IPS-20b (cell line): ENCODE measurements around the gene HES5.

Experiments
- H3K27ac ChIP-seq: one replicate; pipeline ENCODE4 v1.5.1; 2013; ENCODE audit warnings: low read length
- H3K27me3 ChIP-seq: 2 replicates; pipeline ENCODE4 v1.6.1; 2013; ENCODE audit warnings: mild to moderate bottlenecking, low read length, inconsistent platforms; ENCODE audit not compliant: insufficient read depth
- H3K36me3 ChIP-seq: 2 replicates; pipeline ENCODE4 v1.6.1; 2013; ENCODE audit warnings: low read depth, mild to moderate bottlenecking, inconsistent platforms, low read length, moderate library complexity; ENCODE audit not compliant: insufficient read depth
- H3K4me1 ChIP-seq: 2 replicates; pipeline ENCODE4 v1.6.1; 2013; ENCODE audit warnings: mild to moderate bottlenecking, control low read depth, inconsistent platforms, low read length, moderate library complexity; ENCODE audit not compliant: insufficient read depth
- H3K4me3 ChIP-seq: 2 replicates; pipeline ENCODE4 v1.5.1; 2013; ENCODE audit warnings: mild to moderate bottlenecking, low read length, inconsistent platforms
- H3K9ac ChIP-seq: 2 replicates; pipeline ENCODE4 v1.6.1; 2013; ENCODE audit warnings: low read depth, mild to moderate bottlenecking, inconsistent platforms, low read length, moderate library complexity
- H3K9me3 ChIP-seq: 2 replicates; pipeline ENCODE4 v1.6.1; 2013; ENCODE audit warnings: mild to moderate bottlenecking, low read depth, low read length, inconsistent platforms; ENCODE audit not compliant: insufficient read depth

HES5 gene

DNA sequence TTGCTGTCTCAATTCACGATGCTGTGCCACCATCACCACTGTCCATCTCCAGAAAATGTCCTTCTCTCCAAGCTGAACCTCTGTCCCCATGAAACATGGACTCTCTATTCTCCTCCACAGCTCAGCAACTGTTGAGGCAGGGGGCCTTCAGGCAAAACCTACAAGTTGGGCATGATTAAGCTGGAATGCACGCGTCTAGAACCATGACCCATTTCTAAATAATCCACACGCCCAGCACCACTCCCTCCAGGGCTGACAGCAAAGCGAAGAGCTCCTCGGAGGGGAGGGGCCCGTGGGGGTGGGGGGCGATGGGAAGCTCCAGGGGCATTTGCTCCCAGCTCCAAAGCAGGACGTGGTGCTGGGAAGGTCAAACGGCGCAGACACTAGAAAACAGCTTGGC is 3.3 kb upstream of the HES5 start:
- no peak overlapping the region for H3K4me3 ChIP-seq
- H3K9ac ChIP-seq: no peak overlapping the region
- no peak overlapping the region for H3K27ac ChIP-seq
- peaks cover 97% of the 10 kb centered on the region for H3K27me3 ChIP-seq
- no peaks in the 10 kb centered on the region for H3K9me3 ChIP-seq
- H3K36me3 ChIP-seq: no peaks in the 10 kb centered on the region
- H3K4me1 ChIP-seq: peaks cover 3% of the 10 kb centered on the region; the same call in 1 of the 2 replicates

DNA sequence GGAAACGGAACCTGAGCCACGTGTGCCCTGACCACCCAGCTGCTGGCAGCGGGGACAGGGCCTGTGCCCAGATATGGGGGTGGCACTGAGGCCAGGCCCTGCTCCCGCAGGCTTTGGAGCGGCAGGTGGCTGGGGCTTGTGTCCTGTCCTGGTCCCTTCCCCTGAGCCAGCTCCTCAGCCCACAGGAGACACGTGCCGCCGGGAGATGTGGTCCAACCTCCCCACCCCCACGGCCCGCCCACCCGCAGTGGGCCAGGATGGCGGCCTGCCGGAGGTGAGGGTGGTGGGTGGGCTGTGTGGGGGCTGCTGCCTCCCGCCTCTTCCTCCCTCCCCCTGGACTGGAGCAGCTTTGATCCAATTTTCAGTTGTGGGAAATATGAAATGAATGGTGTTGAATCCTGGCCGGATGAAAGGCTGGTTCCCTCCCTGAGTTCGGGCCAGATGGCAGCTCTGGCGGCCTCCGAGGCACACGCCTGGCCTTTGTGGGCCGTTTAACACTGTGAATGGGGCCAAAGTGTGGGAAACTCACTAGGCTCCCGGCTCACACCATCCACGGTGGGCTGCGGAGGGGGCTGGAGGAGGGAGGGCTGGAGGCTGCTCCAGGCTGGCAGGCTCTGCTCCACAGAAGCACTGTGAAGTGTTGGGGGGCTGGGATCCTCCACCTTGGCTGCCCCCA is 2.6 kb upstream of the HES5 start:
- Histone ChIP-seq H3K27me3 (peaks cover 97% of the 10 kb centered on the region), H3K36me3 (no peaks in the 10 kb centered on the region), H3K4me3 (no peak overlapping the region), H3K27ac (no peak overlapping the region), H3K4me1 (peaks cover 3% of the 10 kb centered on the region; the same call in 1 of the 2 replicates), H3K9me3 (no peaks in the 10 kb centered on the region), H3K9ac (no peak overlapping the region)

DNA sequence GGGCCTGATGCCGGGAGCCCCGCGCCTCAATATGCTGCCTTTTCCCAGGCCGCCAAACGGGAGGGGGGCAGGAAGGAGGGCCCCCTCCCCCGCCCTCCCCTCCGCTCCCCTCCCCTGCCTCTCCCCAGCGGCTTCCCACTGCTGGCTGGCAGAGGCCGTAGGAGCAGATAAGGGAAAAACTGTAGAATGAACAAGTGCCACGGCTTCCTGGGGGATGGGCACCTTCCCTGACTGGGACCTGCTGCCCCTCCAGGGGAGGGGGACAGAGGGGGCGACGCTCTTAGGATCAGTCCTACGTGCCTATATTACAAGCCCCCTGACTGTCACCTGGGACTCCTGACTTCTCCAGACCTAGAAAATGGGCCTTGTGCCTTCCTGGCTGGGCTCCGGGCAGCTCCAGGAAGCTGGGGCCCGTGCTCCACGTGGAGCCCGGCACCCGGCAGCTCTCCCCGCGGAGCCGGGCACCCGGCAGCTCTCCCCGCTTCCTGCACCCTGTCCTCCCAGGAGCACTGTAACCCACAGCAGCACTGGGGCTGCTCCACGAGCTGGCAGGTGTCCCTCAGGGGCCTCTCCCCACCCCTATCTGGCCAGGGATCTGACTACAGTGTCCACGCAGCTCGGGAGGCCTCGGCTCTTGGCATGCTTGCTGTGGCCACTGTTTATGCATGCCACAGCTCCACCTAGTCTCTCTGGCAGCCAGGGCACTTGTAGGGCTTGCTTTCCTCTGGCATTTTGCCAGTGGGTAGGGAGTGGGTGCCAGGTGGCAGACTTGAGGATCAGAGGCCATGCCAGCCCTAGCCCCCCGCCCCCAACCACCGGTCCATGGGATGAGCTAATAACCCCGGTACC is 674 bp upstream of the HES5 start:
- Histone ChIP-seq H3K4me3 (no peak overlapping the region), H3K4me1 (peaks cover 8% of the 10 kb centered on the region; the same call in 1 of the 2 replicates), H3K9ac (no peak overlapping the region), H3K27me3 (peaks cover 88% of the 10 kb centered on the region), H3K9me3 (no peaks in the 10 kb centered on the region), H3K36me3 (no peaks in the 10 kb centered on the region), H3K27ac (no peak overlapping the region)

DNA sequence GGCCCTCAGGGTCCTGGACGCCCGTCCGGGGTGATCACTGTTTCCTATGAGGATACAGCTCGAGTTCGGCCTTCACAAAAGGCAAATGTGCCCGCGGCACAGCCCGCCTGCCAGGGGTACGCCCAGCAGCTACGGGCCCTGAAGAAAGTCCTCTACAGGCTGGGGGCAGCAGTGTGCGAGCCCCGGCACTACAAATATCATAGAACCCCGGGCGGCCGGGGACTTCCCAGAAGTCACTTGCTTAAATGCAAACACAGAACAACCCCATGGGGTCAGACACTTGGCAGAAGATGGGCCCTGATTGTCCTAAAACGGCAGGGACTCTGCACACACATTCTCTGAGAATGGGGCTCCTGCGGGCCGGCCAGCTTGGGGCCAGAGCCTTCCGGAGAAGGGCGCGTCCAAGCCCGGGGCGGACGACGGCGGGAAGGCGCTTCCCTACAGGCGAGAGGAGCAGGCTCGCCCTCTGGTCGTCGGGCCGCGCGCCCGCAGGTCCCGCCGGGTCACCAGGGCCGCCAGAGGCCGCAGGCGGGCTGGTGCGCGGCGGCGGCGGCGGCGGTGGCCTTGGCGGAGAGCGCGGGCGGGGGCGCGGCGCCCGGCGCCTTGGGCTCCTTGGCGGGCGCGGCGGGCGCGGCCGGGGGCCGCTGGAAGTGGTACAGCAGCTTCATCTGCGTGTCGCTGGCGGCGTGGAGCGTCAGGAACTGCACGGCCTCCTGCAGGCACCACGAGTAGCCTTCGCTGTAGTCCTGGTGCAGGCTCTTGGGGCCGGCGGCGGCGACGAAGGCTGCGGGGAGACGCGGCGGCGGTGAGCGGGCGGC is 888 bp downstream of the HES5 start:
- Histone ChIP-seq H3K4me3 (peak overlapping the region; percentile 39; the same call in 1 of the 2 replicates), H3K27me3 (peaks cover 73% of the 10 kb centered on the region), H3K27ac (no peak overlapping the region), H3K36me3 (no peaks in the 10 kb centered on the region), H3K9me3 (no peaks in the 10 kb centered on the region), H3K4me1 (peaks cover 8% of the 10 kb centered on the region; the same call in 1 of the 2 replicates), H3K9ac (no peak overlapping the region)

DNA sequence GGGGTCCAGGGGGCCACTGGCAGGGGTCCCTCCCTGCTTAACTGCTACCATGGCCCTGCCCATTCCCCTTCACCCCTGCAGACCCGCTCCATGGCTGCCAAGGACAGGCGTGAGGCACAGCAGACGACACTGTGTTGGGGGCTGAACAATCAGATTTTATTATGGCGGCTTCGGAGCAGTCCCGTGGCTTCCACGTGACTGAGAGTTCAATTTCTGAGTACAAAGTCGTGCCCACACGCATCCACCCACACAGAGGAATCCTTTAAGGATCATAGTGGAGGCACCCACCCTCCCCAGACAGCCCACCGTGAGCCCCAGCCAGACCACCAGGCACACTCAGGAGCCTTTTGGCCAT is 1.5 kb downstream of the HES5 start:
- Histone ChIP-seq H3K27me3 (peaks cover 67% of the 10 kb centered on the region), H3K36me3 (no peaks in the 10 kb centered on the region), H3K9ac (no peak overlapping the region), H3K27ac (no peak overlapping the region), H3K9me3 (no peaks in the 10 kb centered on the region), H3K4me1 (peaks cover 11% of the 10 kb centered on the region; the same call in 1 of the 2 replicates), H3K4me3 (peak overlapping the region; percentile 39; the same call in 1 of the 2 replicates)

DNA sequence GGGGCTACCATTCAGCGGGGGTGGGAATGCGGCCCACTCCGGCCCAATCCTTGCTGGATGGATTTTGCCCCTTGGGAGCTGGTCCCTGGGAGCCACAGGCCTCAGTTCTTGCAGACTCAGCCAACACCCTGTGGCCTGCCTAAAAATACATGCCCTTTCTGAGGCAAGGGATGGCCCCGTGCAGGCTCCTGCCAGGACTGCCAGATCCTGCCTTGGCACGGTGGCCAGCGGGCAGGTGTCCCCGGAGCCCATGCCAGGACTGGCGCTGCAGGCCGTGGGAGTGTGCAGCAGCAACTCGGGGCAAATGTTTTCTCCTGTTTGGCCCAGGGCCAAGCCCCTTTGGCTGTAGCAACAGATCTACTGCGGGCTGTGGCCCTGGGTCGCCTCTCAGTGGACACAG is 2.0 kb downstream of the HES5 start:
- no peak overlapping the region for H3K27ac ChIP-seq
- H3K27me3 ChIP-seq: peaks cover 61% of the 10 kb centered on the region
- no peaks in the 10 kb centered on the region for H3K9me3 ChIP-seq
- H3K4me3 ChIP-seq: no peak overlapping the region
- no peak overlapping the region for H3K9ac ChIP-seq
- H3K4me1 ChIP-seq: peaks cover 11% of the 10 kb centered on the region; the same call in 1 of the 2 replicates
- peaks cover 1% of the 10 kb centered on the region; the same call in 1 of the 2 replicates for H3K36me3 ChIP-seq

DNA sequence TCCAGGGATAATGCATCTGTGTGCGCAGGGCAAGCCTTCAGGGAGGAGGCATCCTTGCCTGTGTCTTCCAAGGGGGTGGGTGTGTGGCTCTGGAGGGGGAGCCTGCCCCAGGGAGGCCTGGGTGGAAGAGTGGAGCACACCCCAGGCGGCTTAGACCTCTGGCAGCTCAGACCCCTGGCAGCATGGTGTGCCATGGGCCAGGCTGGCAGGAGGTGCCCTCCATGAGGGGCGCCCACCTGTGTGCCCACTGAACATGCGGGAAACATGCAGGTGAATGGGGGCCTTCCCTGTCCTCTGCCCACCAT is 2.6 kb downstream of the HES5 start:
- no peak overlapping the region for H3K9ac ChIP-seq
- H3K27me3 ChIP-seq: peaks cover 56% of the 10 kb centered on the region
- no peaks in the 10 kb centered on the region for H3K9me3 ChIP-seq
- peaks cover 11% of the 10 kb centered on the region; the same call in 1 of the 2 replicates for H3K4me1 ChIP-seq
- no peak overlapping the region for H3K4me3 ChIP-seq
- no peak overlapping the region for H3K27ac ChIP-seq
- peaks cover 6% of the 10 kb centered on the region; the same call in 1 of the 2 replicates for H3K36me3 ChIP-seq

DNA sequence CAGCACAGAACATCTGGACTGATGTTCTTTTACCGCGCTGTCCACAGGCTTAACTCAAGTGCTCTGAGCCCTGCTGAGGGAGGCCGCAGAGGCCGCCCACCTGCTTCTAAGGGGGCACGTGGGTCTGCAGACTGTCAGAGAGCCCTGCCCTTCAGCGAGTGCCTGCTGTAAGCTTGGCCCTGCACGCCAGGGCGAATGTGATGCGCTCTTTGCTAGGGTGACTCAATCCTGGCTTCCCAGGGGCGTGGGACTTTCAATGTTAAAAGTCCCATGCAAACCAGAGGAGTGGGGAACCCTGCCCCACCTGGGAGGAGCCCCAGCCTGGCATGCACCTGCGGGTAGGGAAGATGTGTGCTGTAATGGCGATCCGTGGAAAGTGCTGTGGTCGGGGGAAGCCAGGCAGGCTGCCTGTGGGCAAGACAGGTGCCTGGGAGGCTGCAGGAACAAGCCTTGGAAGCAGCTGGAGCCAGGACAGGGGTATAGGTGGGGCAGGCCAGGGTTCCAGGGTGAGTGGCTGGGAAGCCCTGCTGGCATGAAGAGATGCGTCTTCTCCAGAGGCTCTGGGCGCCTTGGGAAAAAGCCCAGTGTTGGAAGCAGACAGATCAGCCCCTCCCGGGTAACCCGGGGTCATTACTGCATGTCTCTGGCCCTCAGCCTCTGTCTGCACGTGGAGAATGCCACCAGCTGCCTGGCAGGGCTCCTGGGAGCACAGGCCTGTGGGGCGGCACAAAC is 3.1 kb downstream of the HES5 start:
- Histone ChIP-seq H3K9me3 (no peaks in the 10 kb centered on the region), H3K27me3 (peaks cover 51% of the 10 kb centered on the region), H3K4me3 (peak overlapping the region; percentile 48), H3K4me1 (peaks cover 11% of the 10 kb centered on the region; the same call in 1 of the 2 replicates), H3K9ac (no peak overlapping the region), H3K36me3 (peaks cover 7% of the 10 kb centered on the region; the same call in 1 of the 2 replicates), H3K27ac (no peak overlapping the region)

DNA sequence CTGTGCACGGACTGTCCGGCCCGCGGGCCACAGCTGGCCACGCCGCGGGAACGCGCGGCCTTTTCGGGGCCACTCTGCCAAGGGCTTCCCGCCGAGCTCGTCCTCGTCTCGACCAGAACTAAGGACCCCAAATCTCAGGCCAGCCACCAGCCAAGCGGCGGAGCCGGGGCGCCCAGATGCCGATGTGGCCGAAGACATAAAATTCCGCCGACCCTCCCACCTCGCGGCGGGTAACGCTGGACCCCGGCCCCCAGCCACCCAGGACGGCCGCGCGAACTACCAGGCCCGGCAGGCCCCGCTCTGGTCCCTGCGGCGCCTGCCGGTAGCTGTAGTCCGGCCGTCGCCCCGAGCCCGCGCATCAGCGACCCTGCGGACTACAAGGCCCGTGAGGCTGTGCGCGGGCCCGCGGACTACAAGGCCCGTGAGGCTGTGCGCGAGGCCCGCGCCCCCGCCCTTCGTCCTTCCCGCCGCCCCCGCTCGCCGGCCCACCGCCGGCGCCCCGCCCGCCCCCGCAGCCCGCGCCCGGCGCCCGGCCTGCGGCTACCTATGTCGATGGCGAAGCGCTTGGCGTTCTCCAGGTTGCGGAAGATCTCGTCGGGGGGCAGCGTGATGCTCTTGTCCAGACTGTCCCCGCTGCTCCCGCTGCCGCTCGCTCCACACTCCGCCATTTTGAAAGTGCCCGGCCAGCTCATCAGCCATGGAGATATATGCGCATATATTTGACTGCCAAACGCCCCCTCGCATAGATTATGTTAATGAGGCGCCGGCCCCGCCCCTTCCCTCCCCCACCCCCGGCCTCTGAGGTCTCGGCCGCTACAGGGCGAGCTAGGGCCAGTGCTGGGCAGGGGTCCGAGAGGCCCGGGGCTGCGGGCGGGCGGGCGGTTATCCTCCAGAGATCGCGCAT is 3.9 kb downstream of the HES5 start, which contains the start of gene PANK4:
Gene PANK4 (minus strand): TSS at position 677 of the 904 bp plus-strand sequence. CDS start 9 bp downstream, at position 668.
- Histone ChIP-seq H3K36me3 (peaks cover 12% of the 10 kb centered on the region), H3K27me3 (peaks cover 43% of the 10 kb centered on the region), H3K4me3 (peak within 1 kb of the TSS; percentile 92), H3K27ac (no peak within 1 kb of the TSS), H3K9ac (peak within 1 kb of the TSS; percentile 83; the same call in 1 of the 2 replicates), H3K4me1 (peaks cover 11% of the 10 kb centered on the region; the same call in 1 of the 2 replicates), H3K9me3 (no peaks in the 10 kb centered on the region)

DNA sequence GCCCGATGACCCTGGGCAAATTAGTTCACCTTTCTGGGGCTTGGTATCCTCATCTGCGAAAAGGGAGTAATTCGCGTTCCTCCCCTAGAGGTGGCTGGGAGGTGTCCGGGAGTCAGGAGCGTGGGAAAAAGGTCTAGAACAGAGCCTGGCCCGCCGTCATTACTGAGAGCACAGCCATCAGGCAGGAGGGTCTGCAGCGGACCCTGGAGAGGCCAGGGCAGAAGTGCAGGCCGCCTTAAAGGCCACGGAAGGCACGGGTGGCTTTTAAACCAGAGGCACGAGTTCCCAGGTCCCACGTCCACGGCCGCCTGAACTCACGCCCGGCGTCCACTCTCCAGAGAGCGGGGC is 4.5 kb downstream of the HES5 start:
- Histone ChIP-seq H3K27ac (no peak overlapping the region), H3K4me1 (peaks cover 11% of the 10 kb centered on the region; the same call in 1 of the 2 replicates), H3K9me3 (no peaks in the 10 kb centered on the region), H3K36me3 (peaks cover 18% of the 10 kb centered on the region), H3K4me3 (peak overlapping the region; percentile 92), H3K9ac (peak overlapping the region; percentile 83; the same call in 1 of the 2 replicates), H3K27me3 (peaks cover 36% of the 10 kb centered on the region)
